ENCODE results near the gene ZNF821. TPM values are rescaled to one million over a fixed set of nuclear protein-coding genes. Genes with fewer than 3 reads are reported as not detected.
"Not testable (repeated sequence)": the region's sequence is repeated elsewhere in the genome, so short reads cannot be mapped to it uniquely, and the experiment has no call there.

ZNF821 gene
- total RNA-seq, 1 experiment from 2014 or later = 13.1 TPM

GRCh38 chr16:71840052-71840451, 43.9 kb downstream of the ZNF821 start:
- no peaks in the 10 kb centered on the region for H3K27me3 Mint-ChIP-seq (ENCODE audit: unreplicated experiment)
- H3K4me1 Mint-ChIP-seq (ENCODE audit: low read depth, unreplicated experiment) = peaks cover 8% of the 10 kb centered on the region
- no peak for TF ChIP-seq CTCF (IDR thresholded peaks at IDR 0.05; ENCODE audit: unreplicated experiment)
- no peaks in the 10 kb centered on the region for H3K9me3 Mint-ChIP-seq (ENCODE audit: low read depth, unreplicated experiment)
- H3K36me3 Mint-ChIP-seq (ENCODE audit: insufficient read depth, unreplicated experiment) = peaks cover 5% of the 10 kb centered on the region
- CTCF ChIA-PET = interaction anchor here (1.4 kb wide), 1 partner anchor 10 kb away, joined by 3 read pairs; no protein-coding TSS in a partner anchor
- intact Hi-C loops (cut with micrococcal nuclease; ENCODE audit: unreplicated experiment) = no loop called here
- DNase-seq = no peak
- H3K4me3 Mint-ChIP-seq (ENCODE audit: low read depth, unreplicated experiment) = no peak overlapping the region
- no peak overlapping the region for H3K27ac Mint-ChIP-seq (ENCODE audit: unreplicated experiment)
- BruUV-seq (replicated peaks) = no TSS peak

GRCh38 chr16:71837150-71837549, 46.8 kb downstream of the ZNF821 start:
- H3K27ac Mint-ChIP-seq (ENCODE audit: unreplicated experiment) = no peak overlapping the region
- no peak for TF ChIP-seq CTCF (IDR thresholded peaks at IDR 0.05; ENCODE audit: unreplicated experiment)

GRCh38 chr16:71834291-71834690, 49.7 kb downstream of the ZNF821 start:
- intact Hi-C loops (cut with micrococcal nuclease; ENCODE audit: unreplicated experiment) = no loop called here
- Mint-ChIP-seq H3K27ac (ENCODE audit: unreplicated experiment) (no peak overlapping the region), H3K4me1 (ENCODE audit: low read depth, unreplicated experiment) (peaks cover 14% of the 10 kb centered on the region), H3K27me3 (ENCODE audit: unreplicated experiment) (no peaks in the 10 kb centered on the region), H3K9me3 (ENCODE audit: low read depth, unreplicated experiment) (no peaks in the 10 kb centered on the region), H3K4me3 (ENCODE audit: low read depth, unreplicated experiment) (no peak overlapping the region), H3K36me3 (ENCODE audit: insufficient read depth, unreplicated experiment) (no peaks in the 10 kb centered on the region)
- CTCF ChIA-PET = no interaction called here
- no peak for DNase-seq
- TF ChIP-seq CTCF (IDR thresholded peaks at IDR 0.05; ENCODE audit: unreplicated experiment) = no peak
- BruUV-seq (replicated peaks) = no TSS peak

More at GRCh38 chr16:71837150-71837549, 46.8 kb downstream of the ZNF821 start:
- DNase-seq = no peak
- Mint-ChIP-seq H3K27me3 (ENCODE audit: unreplicated experiment) (no peaks in the 10 kb centered on the region), H3K4me3 (ENCODE audit: low read depth, unreplicated experiment) (no peak overlapping the region), H3K9me3 (ENCODE audit: low read depth, unreplicated experiment) (no peaks in the 10 kb centered on the region), H3K36me3 (ENCODE audit: insufficient read depth, unreplicated experiment) (no peaks in the 10 kb centered on the region), H3K4me1 (ENCODE audit: low read depth, unreplicated experiment) (peaks cover 14% of the 10 kb centered on the region)
- intact Hi-C loops (cut with micrococcal nuclease; ENCODE audit: unreplicated experiment) = no loop called here
- CTCF ChIA-PET = no interaction called here
- no TSS peak for BruUV-seq (replicated peaks)

GRCh38 chr16:71832112-71832511, 51.9 kb downstream of the ZNF821 start:
- H3K4me3 Mint-ChIP-seq (ENCODE audit: low read depth, unreplicated experiment); H3K9me3 Mint-ChIP-seq (ENCODE audit: low read depth, unreplicated experiment); intact Hi-C loops (cut with micrococcal nuclease; ENCODE audit: unreplicated experiment); H3K27ac Mint-ChIP-seq (ENCODE audit: unreplicated experiment); DNase-seq; BruUV-seq (replicated peaks); H3K36me3 Mint-ChIP-seq (ENCODE audit: insufficient read depth, unreplicated experiment): not testable (repeated sequence)
- H3K4me1 Mint-ChIP-seq (ENCODE audit: low read depth, unreplicated experiment) = peaks cover 14% of the 10 kb centered on the region
- CTCF ChIA-PET = interaction anchor here (0.7 kb wide), 1 partner anchor 145 kb away, joined by 8 read pairs; no protein-coding TSS in a partner anchor
- H3K27me3 Mint-ChIP-seq (ENCODE audit: unreplicated experiment) = peaks cover 10% of the 10 kb centered on the region

GRCh38 chr16:71831698-71832097, 52.3 kb downstream of the ZNF821 start:
- H3K36me3 Mint-ChIP-seq (ENCODE audit: insufficient read depth, unreplicated experiment); H3K4me3 Mint-ChIP-seq (ENCODE audit: low read depth, unreplicated experiment); H3K9me3 Mint-ChIP-seq (ENCODE audit: low read depth, unreplicated experiment); DNase-seq; intact Hi-C loops (cut with micrococcal nuclease; ENCODE audit: unreplicated experiment); H3K27ac Mint-ChIP-seq (ENCODE audit: unreplicated experiment); BruUV-seq (replicated peaks): not testable (repeated sequence)
- CTCF ChIA-PET = interaction anchor here (0.7 kb wide), 1 partner anchor 145 kb away, joined by 8 read pairs; no protein-coding TSS in a partner anchor
- H3K4me1 Mint-ChIP-seq (ENCODE audit: low read depth, unreplicated experiment) = peaks cover 14% of the 10 kb centered on the region
- H3K27me3 Mint-ChIP-seq (ENCODE audit: unreplicated experiment) = peaks cover 14% of the 10 kb centered on the region
